GM21723 (cell line): ENCODE measurements around the gene IZUMO4.
"Not testable (repeated sequence)": the region's sequence is repeated elsewhere in the genome, so short reads cannot be mapped to it uniquely, and the experiment has no call there.

Source experiments
- ATAC-seq: cut with Tn5 transposase; IDR thresholded peaks from one replicate; pipeline ENCODE4 v1.9.1; 2021; ENCODE audit warnings: mild to moderate bottlenecking, moderate library complexity; ENCODE audit not compliant: unreplicated experiment

IZUMO4 gene

GRCh38 chr19:2122251-2122650, 25.5 kb downstream of the IZUMO4 start:
- no peak for ATAC-seq

- no peak for ATAC-seq
Observed at GRCh38 chr19:2122982-2123381, 26.3 kb downstream of the IZUMO4 start.

GRCh38 chr19:2123682-2124387, 27.1 kb downstream of the IZUMO4 start:
- no peak for ATAC-seq

GRCh38 chr19:2126879-2127518, 30.3 kb downstream of the IZUMO4 start:
- no peak for ATAC-seq

GRCh38 chr19:2127758-2128157, 31.0 kb downstream of the IZUMO4 start:
- no peak for ATAC-seq

- ATAC-seq: not testable (repeated sequence)
Observed at GRCh38 chr19:2128252-2128651, 31.5 kb downstream of the IZUMO4 start.

- ATAC-seq: no peak
Observed at GRCh38 chr19:2129022-2129421, 32.3 kb downstream of the IZUMO4 start.

GRCh38 chr19:2129486-2129885, 32.8 kb downstream of the IZUMO4 start:
- ATAC-seq: no peak

GRCh38 chr19:2129892-2130770, 33.4 kb downstream of the IZUMO4 start:
- no peak for ATAC-seq

- ATAC-seq: not testable (repeated sequence)
Observed at GRCh38 chr19:2131012-2131975, 34.6 kb downstream of the IZUMO4 start.

GRCh38 chr19:2132191-2132590, 35.5 kb downstream of the IZUMO4 start:
- ATAC-seq: no peak

GRCh38 chr19:2132731-2133490, 36.2 kb downstream of the IZUMO4 start:
- ATAC-seq: no peak

- ATAC-seq: no peak
Observed at GRCh38 chr19:2135474-2136402, 39.0 kb downstream of the IZUMO4 start.

GRCh38 chr19:2136796-2137195, 40.1 kb downstream of the IZUMO4 start:
- no peak for ATAC-seq

GRCh38 chr19:2138061-2138728, 41.5 kb downstream of the IZUMO4 start:
- ATAC-seq: no peak

- ATAC-seq: no peak
Observed at GRCh38 chr19:2139385-2140137, 42.8 kb downstream of the IZUMO4 start.

GRCh38 chr19:2140138-2140569, 43.4 kb downstream of the IZUMO4 start:
- no peak for ATAC-seq
